ENCODE results near the gene HVCN1.
"Not testable (repeated sequence)": the region's sequence is repeated elsewhere in the genome, so short reads cannot be mapped to it uniquely, and the experiment has no call there.

HVCN1 gene

GRCh38 chr12:110668480-110669192 lies 20.3 kb downstream of the HVCN1 start:
- peak; percentile 64 for FAIRE-seq
- no peak for DNase-seq (ENCODE audit: insufficient read length, low spot score)

GRCh38 chr12:110667671-110668070 lies 21.2 kb downstream of the HVCN1 start:
- FAIRE-seq (peak; percentile 42), DNase-seq (ENCODE audit: insufficient read length, low spot score) (no peak)

- DNase-seq (ENCODE audit: insufficient read length, low spot score) = no peak
- FAIRE-seq = no peak
These were observed 22.0 kb downstream of the HVCN1 start for GRCh38 chr12:110666892-110667291.

- FAIRE-seq (peak; percentile 100), DNase-seq (ENCODE audit: insufficient read length, low spot score) (peak; percentile 71)
These were observed 27.5 kb downstream of the HVCN1 start for GRCh38 chr12:110661337-110661972.

GRCh38 chr12:110658878-110659277 lies 30.0 kb downstream of the HVCN1 start:
- DNase-seq (ENCODE audit: insufficient read length, low spot score) = no peak
- FAIRE-seq = no peak

GRCh38 chr12:110658242-110658641 lies 30.7 kb downstream of the HVCN1 start:
- FAIRE-seq (no peak), DNase-seq (ENCODE audit: insufficient read length, low spot score) (no peak)

- no peak for FAIRE-seq
- no peak for DNase-seq (ENCODE audit: insufficient read length, low spot score)
These were observed 31.2 kb downstream of the HVCN1 start for GRCh38 chr12:110657747-110658146.

GRCh38 chr12:110656071-110656655 lies 32.8 kb downstream of the HVCN1 start:
- DNase-seq (ENCODE audit: insufficient read length, low spot score) (no peak), FAIRE-seq (no peak)

- FAIRE-seq; DNase-seq (ENCODE audit: insufficient read length, low spot score): not testable (repeated sequence)
These were observed 34.7 kb downstream of the HVCN1 start for GRCh38 chr12:110654238-110654637.

GRCh38 chr12:110649341-110649847 lies 39.5 kb downstream of the HVCN1 start:
- DNase-seq (ENCODE audit: insufficient read length, low spot score) (no peak), FAIRE-seq (no peak)

- FAIRE-seq = peak; percentile 90
- DNase-seq (ENCODE audit: insufficient read length, low spot score) = peak; percentile 32
These were observed 41.3 kb downstream of the HVCN1 start for GRCh38 chr12:110647631-110648040.

- DNase-seq (ENCODE audit: insufficient read length, low spot score) (no peak), FAIRE-seq (no peak)
These were observed 47.4 kb downstream of the HVCN1 start for GRCh38 chr12:110641521-110641920.

GRCh38 chr12:110640275-110641025 lies 48.5 kb downstream of the HVCN1 start:
- FAIRE-seq (no peak), DNase-seq (ENCODE audit: insufficient read length, low spot score) (no peak)

- FAIRE-seq (no peak), DNase-seq (ENCODE audit: insufficient read length, low spot score) (no peak)
These were observed 49.4 kb downstream of the HVCN1 start for GRCh38 chr12:110639336-110640141.

GRCh38 chr12:110638796-110639195 lies 50.1 kb downstream of the HVCN1 start:
- FAIRE-seq (no peak), DNase-seq (ENCODE audit: insufficient read length, low spot score) (no peak)

GRCh38 chr12:110637869-110638441 lies 51.0 kb downstream of the HVCN1 start:
- FAIRE-seq (peak; percentile 4), DNase-seq (ENCODE audit: insufficient read length, low spot score) (no peak)

- FAIRE-seq (peak; percentile 65), DNase-seq (ENCODE audit: insufficient read length, low spot score) (no peak)
These were observed 52.4 kb downstream of the HVCN1 start for GRCh38 chr12:110636516-110636915.

GRCh38 chr12:110635055-110635454 lies 53.9 kb downstream of the HVCN1 start:
- FAIRE-seq (peak; percentile 58), DNase-seq (ENCODE audit: insufficient read length, low spot score) (no peak)

GRCh38 chr12:110627500-110628195 lies 61.3 kb downstream of the HVCN1 start:
- DNase-seq (ENCODE audit: insufficient read length, low spot score) (no peak), FAIRE-seq (peak; percentile 66)

All from GM19239 (cell line).